Left ventricle myocardium inferior (tissue), 1 donor: ENCODE measurements around the gene RUNX1. TPM values are rescaled to one million over a fixed set of nuclear protein-coding genes. Genes with fewer than 3 reads are reported as not detected.

Source experiments
- DNase-seq: peaks from one replicate; pipeline ENCODE4 v3.0.0-alpha.2; 2020
- H3K27ac ChIP-seq: fragments of 200-600 bp; replicated peaks from 2 replicates; pipeline ENCODE4 v1.8.0; 2021
- H3K27me3 ChIP-seq: fragments of 200-600 bp; 2 replicates; pipeline ENCODE4 v1.8.0; 2021; ENCODE audit warnings: low read depth
- H3K36me3 ChIP-seq: fragments of 200-600 bp; 2 replicates; pipeline ENCODE4 v1.8.0; 2021
- H3K4me1 ChIP-seq: fragments of 200-600 bp; 2 replicates; pipeline ENCODE4 v1.8.0; 2021
- H3K4me3 ChIP-seq: fragments of 200-600 bp; 2 replicates; pipeline ENCODE4 v1.8.0; 2021; ENCODE audit warnings: mild to moderate bottlenecking, moderate library complexity
- H3K9me3 ChIP-seq: fragments of 200-600 bp; replicated peaks from 2 replicates; pipeline ENCODE4 v1.8.0; 2021
- CTCF ChIP-seq: fragments of 200-600 bp; IDR thresholded peaks from 2 replicates; pipeline ENCODE4 v1.8.0; 2021; ENCODE audit warnings: antibody characterized with exemption, mild to moderate bottlenecking, borderline replicate concordance
- intact Hi-C: fragments of 100-400 bp; cut with micrococcal nuclease; formaldehyde crosslinking; loops from one replicate; pipeline ENCODE4 v1.11.0; 2022
- total RNA-seq: library from RNA; stranded (reverse); fragmentation: NEBNext Ultra II Directional; extraction: Animal tissue kit (Norgen Biotek cat#: 25700); gene quantifications from one replicate; pipeline ENCODE4 v1.2.1, GENCODE V29; 2021
- donor health status: DM: no; HTN: yes; CAD: no; lungs with severe emphysema.

The RUNX1 gene
- total RNA-seq, 1 donor from 2014 or later: 1.5 TPM

GRCh38 chr21:34905218-34905537 lies 143.9 kb downstream of the RUNX1 start:
- TF ChIP-seq CTCF: no peak
- Histone ChIP-seq H3K4me3 (no peak overlapping the region), H3K36me3 (no peaks in the 10 kb centered on the region), H3K4me1 (no peaks in the 10 kb centered on the region), H3K9me3 (no peaks in the 10 kb centered on the region), H3K27ac (no peak overlapping the region), H3K27me3 (peaks cover 92% of the 10 kb centered on the region)
- intact Hi-C loops: no loop called here
- no peak for DNase-seq

DNA sequence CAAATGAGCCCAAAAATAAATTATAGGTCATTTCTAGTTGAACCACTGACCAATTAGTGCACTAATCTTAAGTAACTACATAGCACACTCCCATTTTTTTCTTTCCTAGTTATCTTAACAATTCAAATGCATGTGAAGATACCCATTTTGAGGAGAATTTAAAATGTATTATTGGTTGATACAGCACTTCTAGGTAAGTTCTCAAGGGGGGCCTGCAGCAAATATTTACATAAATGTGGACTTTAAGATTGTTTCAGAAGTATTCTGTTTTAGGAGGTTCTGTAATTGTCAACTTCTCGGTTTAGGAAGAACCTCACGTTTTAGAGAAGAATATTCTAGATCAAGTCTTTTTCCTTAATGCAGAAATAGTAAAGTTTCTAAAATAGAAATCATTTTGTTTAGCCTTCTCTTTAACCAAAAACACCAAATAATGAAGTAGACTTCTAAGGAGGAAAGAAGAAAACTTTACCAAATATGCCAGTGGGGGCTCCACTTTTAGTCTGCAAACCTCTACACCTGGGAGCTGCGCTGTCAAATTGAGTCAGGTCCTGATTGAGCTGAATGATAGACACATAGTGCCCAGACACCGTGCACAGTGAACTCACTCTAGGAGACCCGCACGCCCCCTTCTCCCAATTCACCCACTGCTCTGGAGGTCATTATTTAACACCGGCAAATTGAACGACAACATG lies 144.4 kb downstream of the RUNX1 start:
- no peak overlapping the region for H3K4me3 ChIP-seq
- H3K9me3 ChIP-seq: no peaks in the 10 kb centered on the region
- H3K27me3 ChIP-seq: peaks cover 91% of the 10 kb centered on the region
- no peak for TF ChIP-seq CTCF
- no peaks in the 10 kb centered on the region for H3K36me3 ChIP-seq
- no peaks in the 10 kb centered on the region for H3K4me1 ChIP-seq
- intact Hi-C loops: no loop called here
- no peak overlapping the region for H3K27ac ChIP-seq
- no peak for DNase-seq

DNA sequence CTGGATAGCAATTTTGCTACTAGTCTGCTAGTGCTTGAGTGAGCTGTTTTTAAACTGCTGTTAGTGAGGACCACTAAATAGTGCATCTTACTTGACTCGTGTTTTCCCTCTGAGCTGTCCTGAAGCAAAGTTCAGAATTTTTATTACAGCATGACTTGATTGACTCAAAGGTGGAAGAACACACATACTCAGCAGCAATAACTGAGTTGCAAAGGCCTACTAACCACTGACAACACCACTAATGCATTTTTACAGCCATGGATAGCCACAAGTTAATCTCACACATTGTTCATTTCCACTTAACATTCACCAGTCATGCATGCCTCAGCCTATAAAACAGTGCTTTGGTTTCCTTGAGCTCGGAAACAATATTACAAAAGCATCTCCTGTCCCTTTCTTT lies 148.7 kb downstream of the RUNX1 start:
- Histone ChIP-seq H3K4me3 (no peak overlapping the region), H3K27ac (no peak overlapping the region), H3K9me3 (peaks cover 21% of the 10 kb centered on the region), H3K36me3 (no peaks in the 10 kb centered on the region), H3K27me3 (peaks cover 84% of the 10 kb centered on the region), H3K4me1 (no peaks in the 10 kb centered on the region)
- DNase-seq: no peak
- TF ChIP-seq CTCF: no peak
- intact Hi-C loops: no loop called here

DNA sequence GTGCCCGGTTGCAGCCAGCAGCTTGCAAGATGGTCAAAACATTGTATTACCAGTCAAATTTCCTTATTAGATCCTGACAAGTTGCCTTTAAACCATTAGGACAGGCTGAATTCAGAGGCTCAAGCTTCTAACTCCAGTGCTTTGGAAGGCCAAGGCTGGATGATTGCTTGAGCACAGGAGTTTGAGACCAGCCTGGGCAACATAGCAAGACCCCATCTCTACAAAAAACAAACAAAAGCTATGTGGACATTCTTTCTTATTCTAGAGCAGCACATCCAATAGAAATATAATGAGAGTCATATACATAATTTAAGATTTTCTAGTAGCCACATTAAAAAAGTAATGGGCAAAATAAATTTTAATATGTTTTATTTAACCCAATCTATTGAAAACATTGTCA lies 149.3 kb downstream of the RUNX1 start:
- intact Hi-C loops: no loop called here
- Histone ChIP-seq H3K27ac (no peak overlapping the region), H3K4me1 (no peaks in the 10 kb centered on the region), H3K36me3 (no peaks in the 10 kb centered on the region), H3K27me3 (peaks cover 83% of the 10 kb centered on the region), H3K9me3 (peaks cover 21% of the 10 kb centered on the region), H3K4me3 (no peak overlapping the region)
- TF ChIP-seq CTCF: no peak
- no peak for DNase-seq

DNA sequence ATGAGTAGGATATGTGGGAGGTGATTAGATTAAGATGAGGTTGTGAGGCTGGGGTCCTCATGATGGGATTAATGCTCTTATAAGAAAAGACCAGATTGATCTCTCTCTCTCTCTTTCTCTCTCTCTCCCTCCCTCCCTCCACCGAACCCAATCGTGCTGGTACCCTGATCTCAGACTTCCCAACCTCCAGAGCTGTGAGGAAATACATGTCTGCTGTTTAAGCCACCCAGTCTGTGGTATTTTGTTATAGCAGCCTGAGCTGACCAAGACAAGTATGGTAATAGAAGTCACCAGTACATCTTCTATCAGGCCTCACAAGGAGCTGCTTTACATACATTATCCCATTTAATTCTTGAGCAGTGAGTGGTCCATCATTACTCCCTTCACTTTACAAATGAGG lies 149.8 kb downstream of the RUNX1 start:
- Histone ChIP-seq H3K27ac (no peak overlapping the region), H3K36me3 (no peaks in the 10 kb centered on the region), H3K4me3 (no peak overlapping the region), H3K9me3 (peaks cover 21% of the 10 kb centered on the region), H3K27me3 (peaks cover 82% of the 10 kb centered on the region), H3K4me1 (no peaks in the 10 kb centered on the region)
- DNase-seq: no peak
- intact Hi-C loops: no loop called here
- TF ChIP-seq CTCF: no peak
